H1 (cell line): ENCODE data around the gene HS6ST1. TPM values are rescaled to one million over a fixed set of nuclear protein-coding genes. Genes with fewer than 3 reads are reported as not detected.

Source experiments
- NANOG ChIP-seq: IDR thresholded peaks from 2 replicates; pipeline ENCODE4 v1.6.1; 2011; ENCODE audit warnings: low read length, low read depth, mild to moderate bottlenecking, inconsistent platforms; ENCODE audit not compliant: insufficient read depth, poor library complexity, severe bottlenecking
- SP1 ChIP-seq: IDR thresholded peaks from 2 replicates; pipeline ENCODE4 v1.6.1; 2011; ENCODE audit warnings: low read depth, low read length
- TCF12 ChIP-seq: IDR thresholded peaks from 2 replicates; pipeline ENCODE4 v1.6.1; 2011; ENCODE audit warnings: low read depth, mild to moderate bottlenecking, low read length
- polyA plus RNA-seq, 7 experiments: library from polyadenylated mRNA; depleted of rRNA in 3 of 7; stranded (reverse) in 5 of 7; unstranded in 2 of 7; fragments of >200 nt in 5 of 7; fragments of 200-250 nt in 2 of 7; gene quantifications; 1 replicate in 5 of 7; 2 replicates in 1 of 7; 4 replicates in 1 of 7; pipeline versions ENCODE4 v1.2.1 to v1.2.3, GENCODE V29; 2011 to 2013; ENCODE audit warnings: missing spikeins in 2 of 7, mixed read lengths in 2 of 7
- total RNA-seq: library from RNA; stranded (reverse); fragmentation: NEBNext Ultra II Directional; extraction: Animal tissue kit (Norgen Biotek cat#: 25700); gene quantifications from 2 replicates; pipeline ENCODE4 v1.2.1, GENCODE V29; 2021

Gene HS6ST1
- total and polyA plus RNA-seq, 2 of the 8 experiments (the other 6 are each of a cell fraction or from before 2014, with no cell fraction given), result 37.4 to 74.6 TPM

GRCh38 chr2:128237911-128238697 lies 80.6 kb downstream of the HS6ST1 start (continued):
- TF ChIP-seq NANOG (no peak), TCF12 (no peak), SP1 (no peak)
